Ectodermal cell (in vitro differentiated cells): ENCODE results near the gene PISD.

Source experiments
- H3K27ac ChIP-seq: 2 replicates; pipeline ENCODE4 v1.7.0; 2013; ENCODE audit warnings: mild to moderate bottlenecking, low read depth, low read length; ENCODE audit not compliant: insufficient read depth, poor library complexity, severe bottlenecking
- H3K27me3 ChIP-seq: 2 replicates; pipeline ENCODE4 v1.7.0; 2013; ENCODE audit warnings: mild to moderate bottlenecking, low read length; ENCODE audit not compliant: insufficient read depth, control insufficient read depth, poor library complexity, severe bottlenecking
- H3K36me3 ChIP-seq: one replicate; pipeline ENCODE4 v1.7.0; 2013; ENCODE audit warnings: low read length; ENCODE audit not compliant: control insufficient read depth, insufficient read depth
- H3K4me1 ChIP-seq: one replicate; pipeline ENCODE4 v1.7.0; 2013; ENCODE audit warnings: low read length; ENCODE audit not compliant: control insufficient read depth, insufficient read depth
- H3K4me3 ChIP-seq: 2 replicates; pipeline ENCODE4 v1.7.0; 2013; ENCODE audit warnings: low read depth, low read length, control low read depth; ENCODE audit not compliant: insufficient read depth
- H3K9me3 ChIP-seq: 2 replicates; pipeline ENCODE4 v1.7.0; 2013; ENCODE audit warnings: mild to moderate bottlenecking, low read length, moderate library complexity; ENCODE audit not compliant: control insufficient read depth
- WGBS, 2 experiments: methylation state at CpG; one replicate each; pipeline ENCODE4 v1.1.7; 2013; ENCODE audit warnings: missing lambda C conversion rate in 2 of 2; 5-methylcytosine and 5-hydroxymethylcytosine counted together

The PISD gene

DNA sequence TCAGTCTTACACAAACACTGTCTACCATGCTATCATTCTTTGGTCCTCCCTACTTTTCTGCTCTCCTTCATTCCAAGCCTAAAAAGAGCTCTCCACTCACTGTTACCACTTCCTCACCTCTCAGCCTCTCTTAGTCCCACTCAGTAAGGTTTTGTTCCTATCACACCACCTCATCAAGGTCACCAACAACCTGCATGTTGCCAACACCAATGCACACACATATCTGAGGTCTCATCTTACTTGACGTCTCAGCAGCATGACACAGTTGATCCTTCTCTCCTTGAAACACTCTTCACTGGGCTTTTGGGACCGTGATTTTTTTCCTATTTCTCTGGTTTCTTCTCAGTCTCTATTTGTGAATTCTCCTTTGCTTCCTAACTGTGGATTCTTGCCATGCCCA, 8.1 kb downstream of the PISD start:
- Histone ChIP-seq H3K4me3 (no peak overlapping the region), H3K4me1 (no peaks in the 10 kb centered on the region), H3K27ac (no peak overlapping the region), H3K36me3 (no peaks in the 10 kb centered on the region), H3K9me3 (no peaks in the 10 kb centered on the region), H3K27me3 (no peaks in the 10 kb centered on the region)
- WGBS, 2 experiments = 93 to 96% methylated on average over 2 of the region's 2 CpGs

DNA sequence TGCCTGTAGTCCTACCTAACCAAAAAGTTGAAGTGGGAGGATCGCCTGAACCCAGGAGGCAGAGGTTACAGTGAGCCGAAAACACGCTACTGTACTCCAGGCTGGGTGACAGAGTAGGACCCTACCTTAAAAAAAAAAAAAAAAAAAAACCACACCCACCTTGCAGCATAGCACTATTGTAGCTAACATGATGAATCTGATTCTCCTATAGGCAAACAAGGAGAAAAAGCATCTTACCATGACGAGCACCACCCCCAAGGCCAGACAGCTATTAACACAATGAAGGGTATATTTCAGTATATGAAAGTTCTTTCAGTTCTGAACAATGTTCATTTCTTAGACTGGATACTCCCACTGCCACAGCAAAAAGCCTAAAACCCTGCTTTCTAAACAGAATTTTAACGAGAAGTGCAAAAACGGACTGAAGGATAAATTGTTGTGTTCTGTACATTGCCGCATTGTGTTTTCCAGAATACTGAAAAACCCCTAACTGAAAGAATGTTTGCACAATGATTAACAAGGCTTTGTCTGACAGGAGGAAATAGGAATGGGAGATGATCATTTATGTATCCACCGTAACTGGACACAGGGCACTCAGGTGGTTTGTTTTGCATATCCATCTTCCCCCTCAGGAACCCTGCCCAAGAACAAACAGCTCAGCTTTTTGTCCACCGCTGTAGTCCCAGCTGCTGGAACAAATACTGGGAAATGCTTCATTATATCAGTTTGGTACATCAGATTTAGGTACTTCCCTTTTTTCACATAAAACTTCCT, 8.9 kb downstream of the PISD start:
- H3K4me1 ChIP-seq = no peaks in the 10 kb centered on the region
- no peaks in the 10 kb centered on the region for H3K27me3 ChIP-seq
- H3K36me3 ChIP-seq = no peaks in the 10 kb centered on the region
- no peak overlapping the region for H3K27ac ChIP-seq
- no peaks in the 10 kb centered on the region for H3K9me3 ChIP-seq
- H3K4me3 ChIP-seq = no peak overlapping the region
- 87 to 88% methylated on average over 9 of the region's 9 CpGs for WGBS, 2 experiments

DNA sequence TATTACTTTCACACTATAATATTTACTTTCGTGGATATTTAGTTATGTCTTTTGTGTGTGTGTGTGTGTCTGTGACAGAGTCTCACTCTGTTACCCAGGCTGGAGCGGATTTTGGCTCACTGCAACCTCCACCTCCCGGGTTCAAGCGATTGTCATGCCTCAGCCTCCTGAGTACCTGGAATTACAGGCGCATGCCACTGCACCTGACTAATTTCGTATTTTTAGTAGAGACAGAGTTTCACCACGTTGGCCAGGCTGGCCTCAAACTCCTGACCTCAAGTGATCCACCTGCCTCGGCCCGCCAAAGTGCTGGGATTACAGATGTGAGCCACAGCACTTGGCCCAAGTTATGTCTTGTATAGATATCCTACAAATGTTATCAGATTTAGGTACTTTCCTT, 9.9 kb downstream of the PISD start:
- Histone ChIP-seq H3K4me1 (no peaks in the 10 kb centered on the region), H3K9me3 (no peaks in the 10 kb centered on the region), H3K4me3 (no peak overlapping the region), H3K27ac (no peak overlapping the region), H3K27me3 (no peaks in the 10 kb centered on the region), H3K36me3 (peaks cover 2% of the 10 kb centered on the region)
- WGBS, 2 experiments = 91 to 94% methylated on average over 8 to 9 of the region's 9 CpGs

DNA sequence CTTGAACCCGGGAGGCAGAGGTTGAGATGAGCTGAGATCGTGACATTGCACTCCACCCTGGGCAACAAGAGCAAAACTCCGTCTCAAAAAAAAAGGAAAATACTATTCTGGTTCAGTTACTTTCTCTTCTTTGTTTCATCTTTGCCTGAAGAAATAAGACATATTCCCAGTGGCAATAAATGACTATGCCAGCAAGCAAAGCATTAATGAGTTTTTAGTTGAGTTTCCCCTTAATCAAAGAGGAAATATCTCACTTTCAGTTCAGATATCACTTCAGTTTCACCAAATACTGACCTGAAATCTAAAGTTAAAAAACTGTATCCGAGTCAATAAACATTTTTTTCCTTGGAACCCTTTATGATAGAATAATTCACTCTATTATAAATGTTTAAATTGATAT, 10.4 kb downstream of the PISD start:
- Histone ChIP-seq H3K4me3 (no peak overlapping the region), H3K27me3 (no peaks in the 10 kb centered on the region), H3K27ac (no peak overlapping the region), H3K4me1 (no peaks in the 10 kb centered on the region), H3K36me3 (peaks cover 4% of the 10 kb centered on the region), H3K9me3 (no peaks in the 10 kb centered on the region)
- WGBS, 2 experiments = 94 to 97% methylated on average over 3 to 4 of the region's 4 CpGs

DNA sequence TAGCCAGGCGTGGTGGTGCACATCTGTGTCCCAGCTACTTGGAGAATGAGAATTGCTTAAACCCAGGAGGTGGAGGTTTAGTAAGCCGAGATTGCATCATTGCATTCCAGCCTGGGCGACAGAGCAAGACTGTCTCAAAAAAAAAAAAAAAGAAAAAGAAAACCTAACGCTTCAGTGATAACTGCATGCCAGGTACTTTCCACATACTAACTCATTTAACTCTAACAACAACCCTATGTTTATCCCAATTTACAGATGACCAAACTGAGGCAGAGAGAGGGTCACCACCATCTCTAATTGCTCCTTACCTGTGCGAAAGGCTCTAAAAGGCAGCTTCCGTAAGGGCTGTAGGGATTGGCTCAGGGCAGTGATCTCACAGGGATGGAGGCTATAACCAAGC, 11.6 kb downstream of the PISD start:
- Histone ChIP-seq H3K9me3 (no peaks in the 10 kb centered on the region), H3K27ac (no peak overlapping the region), H3K4me3 (no peak overlapping the region), H3K36me3 (peaks cover 4% of the 10 kb centered on the region), H3K4me1 (no peaks in the 10 kb centered on the region), H3K27me3 (no peaks in the 10 kb centered on the region)
- WGBS, 2 experiments = 88 to 92% methylated on average over 6 of the region's 6 CpGs

DNA sequence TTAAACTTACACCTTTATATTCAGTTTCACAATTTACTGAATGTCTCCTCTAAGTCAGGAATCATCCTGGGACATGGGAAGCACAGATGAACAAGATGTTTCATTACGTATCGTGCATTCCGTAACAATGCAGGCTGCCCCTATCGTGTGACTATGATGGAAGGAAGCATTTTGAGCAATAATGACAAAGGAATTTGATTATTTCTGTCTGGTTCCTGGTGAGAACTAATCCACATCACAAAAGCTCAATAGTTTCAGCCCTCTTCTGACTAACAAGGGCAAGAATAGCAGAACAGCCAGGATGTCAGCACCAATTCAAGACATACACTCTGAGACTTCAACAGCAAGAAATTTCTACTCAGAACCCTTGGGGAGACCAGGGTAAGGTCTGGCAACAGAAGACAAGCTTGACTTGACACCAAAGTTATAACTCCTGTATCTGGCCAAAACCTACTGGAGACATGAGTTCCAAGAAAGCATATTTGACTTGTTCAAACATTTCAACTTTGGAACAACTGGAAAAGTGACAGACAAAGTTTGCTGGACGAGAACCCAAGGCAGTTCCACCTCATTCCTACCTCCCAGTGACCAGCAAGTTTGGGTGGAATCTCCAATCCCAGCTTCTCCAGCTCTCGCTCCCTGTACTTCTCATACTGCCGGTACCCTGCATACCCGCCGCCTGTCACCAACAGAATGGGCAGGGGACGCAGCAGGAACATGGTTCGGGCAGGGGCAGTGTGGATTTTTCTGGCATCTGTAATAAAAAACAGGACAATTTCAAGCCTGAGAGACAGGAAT, 14.3 kb downstream of the PISD start:
- no peak overlapping the region for H3K4me3 ChIP-seq
- no peaks in the 10 kb centered on the region for H3K27me3 ChIP-seq
- 88 to 91% methylated on average over 11 of the region's 11 CpGs for WGBS, 2 experiments
- H3K36me3 ChIP-seq = peaks cover 4% of the 10 kb centered on the region
- H3K9me3 ChIP-seq = no peaks in the 10 kb centered on the region
- no peaks in the 10 kb centered on the region for H3K4me1 ChIP-seq
- no peak overlapping the region for H3K27ac ChIP-seq

DNA sequence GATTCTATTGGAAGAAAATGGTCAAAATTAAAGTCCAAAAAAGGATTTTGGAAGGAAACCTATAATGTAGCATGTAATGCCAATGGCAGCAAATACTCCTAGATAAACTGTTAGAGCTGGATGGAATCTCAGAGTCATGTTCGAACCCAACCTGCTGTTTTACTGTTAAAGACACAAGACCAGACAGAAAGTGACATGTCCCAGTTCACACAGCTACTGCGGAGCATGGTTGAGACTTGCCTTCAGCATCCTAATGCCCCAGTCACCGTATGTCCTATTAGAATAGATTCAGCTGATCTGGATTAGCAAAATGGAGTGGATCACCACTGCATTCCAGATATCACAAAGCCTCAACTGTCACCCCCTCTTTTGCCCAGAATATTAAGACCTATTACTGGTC, 14.9 kb downstream of the PISD start:
- Histone ChIP-seq H3K9me3 (no peaks in the 10 kb centered on the region), H3K36me3 (peaks cover 4% of the 10 kb centered on the region), H3K27ac (no peak overlapping the region), H3K27me3 (no peaks in the 10 kb centered on the region), H3K4me3 (no peak overlapping the region), H3K4me1 (no peaks in the 10 kb centered on the region)
- WGBS, 2 experiments = 93 to 96% methylated on average over 3 of the region's 3 CpGs

DNA sequence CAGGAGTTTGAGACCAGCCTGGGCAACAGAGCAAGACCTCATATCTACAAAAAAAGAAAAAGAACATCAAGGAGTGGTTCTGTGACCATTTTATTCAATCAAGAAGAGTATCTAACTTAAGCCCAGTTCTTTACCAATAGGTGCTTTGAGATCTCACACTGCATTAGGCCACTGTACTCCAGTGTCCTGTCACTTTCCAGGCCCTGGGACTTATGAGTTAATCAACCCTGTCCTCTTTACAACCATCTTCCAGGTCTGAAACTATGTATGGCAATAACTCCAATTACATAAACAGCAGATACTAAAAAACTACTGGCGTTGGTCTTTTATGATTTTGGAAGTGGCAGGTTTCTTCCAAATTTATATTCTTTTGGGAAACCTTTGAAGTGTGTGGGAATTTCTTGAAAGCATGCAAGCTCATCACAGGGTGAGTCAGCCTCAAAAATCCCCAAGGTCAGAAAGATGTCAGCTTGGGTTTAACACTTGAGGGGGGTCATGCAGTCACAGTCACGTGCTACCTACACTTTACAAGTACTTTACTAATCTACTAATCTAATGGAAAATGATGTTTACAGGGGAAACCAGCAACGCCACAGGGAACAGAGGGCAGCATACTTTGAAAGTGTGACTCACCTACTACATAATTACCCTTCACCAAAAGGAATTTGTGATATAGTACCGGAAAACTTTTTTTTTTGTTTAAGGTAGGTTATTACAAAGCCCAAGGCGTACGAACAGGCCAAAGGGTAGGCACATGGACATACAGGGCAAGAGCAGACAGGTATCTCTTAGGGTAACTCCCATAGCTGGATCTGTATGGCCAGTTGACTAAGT, 15.6 kb downstream of the PISD start:
- H3K4me3 ChIP-seq = no peak overlapping the region
- no peak overlapping the region for H3K27ac ChIP-seq
- H3K9me3 ChIP-seq = no peaks in the 10 kb centered on the region
- H3K27me3 ChIP-seq = no peaks in the 10 kb centered on the region
- no peaks in the 10 kb centered on the region for H3K4me1 ChIP-seq
- H3K36me3 ChIP-seq = peaks cover 4% of the 10 kb centered on the region
- 94 to 96% methylated on average over 3 to 6 of the region's 6 CpGs for WGBS, 2 experiments

DNA sequence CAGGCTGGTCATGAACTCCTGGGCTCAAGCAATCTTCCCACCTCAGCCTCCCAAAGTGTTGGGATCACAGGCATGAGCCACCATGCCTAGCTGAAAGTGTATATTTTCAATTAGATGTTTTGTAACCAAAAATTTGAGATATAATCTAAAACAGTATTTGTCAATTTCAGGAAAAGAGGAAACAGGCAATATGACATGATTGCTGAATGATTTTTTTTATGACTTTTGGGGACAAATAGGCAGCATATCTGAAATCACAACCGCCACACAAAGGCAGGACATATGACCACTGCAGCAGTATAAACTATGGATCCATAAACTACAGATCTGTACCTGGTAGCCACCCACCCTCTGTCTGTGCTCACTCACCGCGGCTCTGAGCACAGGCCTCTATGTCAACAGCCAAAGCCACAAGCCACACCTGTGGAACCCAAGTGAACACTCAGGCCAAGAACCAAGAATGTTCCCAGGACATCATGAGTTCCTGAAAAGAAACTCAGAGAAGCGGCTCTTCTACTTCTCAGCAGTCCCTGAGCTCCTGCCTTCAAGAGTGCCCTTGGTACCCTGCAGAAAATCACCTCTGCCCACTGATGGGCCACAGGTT, 22.5 kb downstream of the PISD start:
- WGBS, 2 experiments = 94 to 97% methylated on average over 4 of the region's 4 CpGs
- Histone ChIP-seq H3K4me1 (no peaks in the 10 kb centered on the region), H3K27ac (no peak overlapping the region), H3K27me3 (no peaks in the 10 kb centered on the region), H3K9me3 (no peaks in the 10 kb centered on the region), H3K36me3 (no peaks in the 10 kb centered on the region), H3K4me3 (no peak overlapping the region)
